ENCODE measurements around the gene LYL1. TPM values are rescaled to one million over a fixed set of nuclear protein-coding genes. Genes with fewer than 3 reads are reported as not detected.

Gene LYL1
- total RNA-seq, 2 experiments from 2014 or later = 3.3 to 3.8 TPM

- CTCF ChIA-PET = no interaction called here
- Mint-ChIP-seq H3K9me3 (ENCODE audit: insufficient read depth) (no peaks in the 10 kb centered on the region), H3K27ac (no peak overlapping the region), H3K4me1 (ENCODE audit: low read depth) (peaks cover 7% of the 10 kb centered on the region), H3K36me3 (ENCODE audit: low read depth) (peaks cover 21% of the 10 kb centered on the region), H3K4me3 (no peak overlapping the region), H3K27me3 (ENCODE audit: low read depth) (no peaks in the 10 kb centered on the region)
- no peak for ATAC-seq
- POLR2A ChIA-PET = interaction anchor here (0.6 to 0.8 kb wide), 2 partner anchors 14 kb away, joined by 3 read pairs; no protein-coding TSS in a partner anchor
- DNase-seq = no peak
Observed at GRCh38 chr19:13138171-13138915, 35.7 kb upstream of the LYL1 start.

DNA sequence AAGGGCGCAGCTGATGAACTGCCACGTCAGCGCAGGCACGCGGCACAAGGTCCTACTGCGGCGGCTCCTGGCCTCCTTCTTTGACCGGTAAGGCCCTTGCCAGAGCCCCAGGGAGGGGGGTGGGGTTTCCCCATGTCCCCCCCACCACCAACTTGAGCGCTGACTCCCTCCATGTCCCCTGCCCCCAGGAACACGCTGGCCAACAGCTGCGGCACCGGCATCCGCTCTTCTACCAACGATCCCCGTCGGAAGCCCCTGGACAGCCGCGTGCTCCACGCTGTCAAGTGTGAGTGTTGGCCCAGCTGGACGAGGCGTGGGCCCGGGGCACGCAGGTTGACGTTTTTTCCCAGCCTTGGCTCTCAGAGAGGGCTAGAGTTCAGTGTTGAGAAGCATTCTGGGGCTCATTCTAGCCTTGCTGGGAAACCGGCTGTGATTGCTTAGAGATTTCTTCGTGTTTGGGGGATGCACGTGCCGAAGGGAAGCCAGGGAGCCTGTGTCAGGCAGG is 34.7 kb upstream of the LYL1 start:
- ChIA-PET CTCF (interaction anchor here (1.2 kb wide), 1 partner anchor 33 kb away, joined by 3 read pairs; no protein-coding TSS in a partner anchor), POLR2A (interaction anchor here (1.3 kb wide), 1 partner anchor 15 kb away, joined by 4 read pairs; no protein-coding TSS in a partner anchor)
- Mint-ChIP-seq H3K9me3 (ENCODE audit: insufficient read depth) (no peaks in the 10 kb centered on the region), H3K4me3 (no peak overlapping the region), H3K27ac (no peak overlapping the region), H3K36me3 (ENCODE audit: low read depth) (peaks cover 25% of the 10 kb centered on the region), H3K27me3 (ENCODE audit: low read depth) (no peaks in the 10 kb centered on the region), H3K4me1 (ENCODE audit: low read depth) (peaks cover 17% of the 10 kb centered on the region)
- ATAC-seq = no peak
- DNase-seq = no peak

- ChIA-PET CTCF (interaction anchor here (1.0 kb wide), 1 partner anchor 170 kb away, joined by 4 read pairs; no protein-coding TSS in a partner anchor), POLR2A (no interaction called here)
- Mint-ChIP-seq H3K27ac (no peak overlapping the region), H3K4me1 (ENCODE audit: low read depth) (peaks cover 29% of the 10 kb centered on the region), H3K9me3 (ENCODE audit: insufficient read depth) (no peaks in the 10 kb centered on the region), H3K4me3 (no peak overlapping the region), H3K27me3 (ENCODE audit: low read depth) (no peaks in the 10 kb centered on the region), H3K36me3 (ENCODE audit: low read depth) (peaks cover 24% of the 10 kb centered on the region)
- DNase-seq (no peak), ATAC-seq (no peak)
Observed at GRCh38 chr19:13135068-13136062, 32.7 kb upstream of the LYL1 start.

DNA sequence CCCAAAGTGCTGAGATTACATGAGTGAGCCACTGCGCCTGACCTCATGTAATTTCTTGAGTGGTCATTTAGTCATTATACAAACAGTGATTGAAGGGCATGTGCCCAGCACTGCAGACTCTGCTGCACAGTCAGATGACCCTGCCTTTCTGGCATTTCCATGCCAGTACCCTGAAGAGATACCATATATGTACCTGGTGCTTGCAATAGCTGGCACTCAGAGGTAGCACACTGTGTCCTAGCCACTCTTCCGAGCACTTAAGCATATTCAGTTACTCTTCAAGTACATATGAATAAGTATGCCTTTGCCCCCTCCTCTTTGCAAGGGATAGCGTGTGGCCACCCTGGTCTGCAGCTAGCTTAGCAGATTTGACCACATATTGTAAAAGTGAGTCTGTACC is 32.0 kb upstream of the LYL1 start:
- Mint-ChIP-seq H3K4me1 (ENCODE audit: low read depth) (peaks cover 28% of the 10 kb centered on the region), H3K9me3 (ENCODE audit: insufficient read depth) (no peaks in the 10 kb centered on the region), H3K36me3 (ENCODE audit: low read depth) (peaks cover 22% of the 10 kb centered on the region), H3K27ac (no peak overlapping the region), H3K4me3 (no peak overlapping the region), H3K27me3 (ENCODE audit: low read depth) (no peaks in the 10 kb centered on the region)
- no peak for DNase-seq
- CTCF ChIA-PET = interaction anchor here (1.0 kb wide), 1 partner anchor 30 kb away, joined by 3 read pairs; no protein-coding TSS in a partner anchor
- POLR2A ChIA-PET = no interaction called here
- no peak for ATAC-seq

GRCh38 chr19:13133241-13133870 is 30.7 kb upstream of the LYL1 start:
- POLR2A ChIA-PET = interaction anchor here (1.1 to 1.8 kb wide), 5 partner anchors 12 to 29 kb away, joined by 3 to 15 read pairs (median 6); no protein-coding TSS in a partner anchor
- H3K4me3 Mint-ChIP-seq = no peak overlapping the region

GRCh38 chr19:13132471-13133180 is 30.0 kb upstream of the LYL1 start:
- no peaks in the 10 kb centered on the region for H3K27me3 Mint-ChIP-seq (ENCODE audit: low read depth)
- no peaks in the 10 kb centered on the region for H3K9me3 Mint-ChIP-seq (ENCODE audit: insufficient read depth)
- peak overlapping the region; percentile 19 for H3K4me3 Mint-ChIP-seq
- H3K4me1 Mint-ChIP-seq (ENCODE audit: low read depth) = peaks cover 34% of the 10 kb centered on the region
- peak; percentile 66 for DNase-seq
- ChIA-PET CTCF (interaction anchor here (0.9 to 2.4 kb wide), 7 partner anchors 18 to 167 kb away, joined by 3 to 11 read pairs (median 4); partner anchors contain the start of genes IER2 and STX10), POLR2A (interaction anchor here (0.7 to 1.8 kb wide), 10 partner anchors 9 to 35 kb away, joined by 3 to 15 read pairs (median 4); partner anchors contain the start of genes IER2, NACC1 and STX10)
- peaks cover 23% of the 10 kb centered on the region for H3K36me3 Mint-ChIP-seq (ENCODE audit: low read depth)
- H3K27ac Mint-ChIP-seq = peak overlapping the region; percentile 75
- ATAC-seq = peak; percentile 93

More at GRCh38 chr19:13133241-13133870, 30.7 kb upstream of the LYL1 start:
- Mint-ChIP-seq H3K9me3 (ENCODE audit: insufficient read depth) (no peaks in the 10 kb centered on the region), H3K4me1 (ENCODE audit: low read depth) (peaks cover 29% of the 10 kb centered on the region), H3K36me3 (ENCODE audit: low read depth) (peaks cover 21% of the 10 kb centered on the region), H3K27me3 (ENCODE audit: low read depth) (no peaks in the 10 kb centered on the region), H3K27ac (peak overlapping the region; percentile 75)
- DNase-seq (no peak), ATAC-seq (no peak)
- CTCF ChIA-PET = interaction anchor here (1.6 to 2.4 kb wide), 4 partner anchors 17 to 129 kb away, joined by 3 to 11 read pairs (median 6); partner anchors contain the start of genes IER2 and STX10

DNA sequence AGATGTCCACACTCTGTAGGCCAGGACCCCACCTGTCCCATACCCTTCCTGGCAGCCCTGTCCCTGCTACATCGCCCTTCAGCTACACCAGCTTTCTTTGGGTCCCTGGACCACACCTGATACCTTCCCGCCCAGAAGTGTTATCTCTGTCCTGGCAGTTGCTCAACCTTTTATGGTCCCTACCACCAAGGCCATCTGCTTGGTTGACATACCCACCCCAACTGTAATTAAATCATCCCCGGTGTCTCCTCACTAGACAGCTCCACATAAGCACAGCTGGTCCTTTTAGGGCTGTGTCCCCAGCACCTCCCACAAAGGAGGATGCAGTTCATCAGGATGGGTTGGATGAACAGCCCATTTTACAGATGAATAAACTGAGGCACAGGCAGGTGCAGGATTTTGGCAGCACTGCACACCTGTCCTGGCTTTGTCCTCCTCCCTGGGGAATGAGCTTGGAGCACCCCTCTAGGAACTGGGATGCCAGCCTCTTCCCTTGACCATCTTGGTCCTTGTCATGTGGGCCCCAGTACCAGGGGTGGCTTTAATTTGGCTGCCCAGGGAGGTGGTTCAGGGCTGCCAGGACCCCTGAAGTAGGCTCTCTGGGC is 28.3 kb upstream of the LYL1 start:
- ChIA-PET POLR2A (interaction anchor here (0.5 to 1.8 kb wide), 4 partner anchors 11 to 19 kb away, joined by 3 to 7 read pairs (median 4); partner anchors contain the start of genes IER2, NACC1 and STX10), CTCF (interaction anchor here (2.4 kb wide), 1 partner anchor 19 kb away, joined by 11 read pairs; the partner anchor contains the start of genes IER2 and STX10)
- H3K27me3 Mint-ChIP-seq (ENCODE audit: low read depth) = no peaks in the 10 kb centered on the region
- H3K4me3 Mint-ChIP-seq = no peak overlapping the region
- H3K27ac Mint-ChIP-seq = no peak overlapping the region
- H3K36me3 Mint-ChIP-seq (ENCODE audit: low read depth) = peaks cover 15% of the 10 kb centered on the region
- H3K9me3 Mint-ChIP-seq (ENCODE audit: insufficient read depth) = no peaks in the 10 kb centered on the region
- ATAC-seq (no peak), DNase-seq (no peak)
- H3K4me1 Mint-ChIP-seq (ENCODE audit: low read depth) = peaks cover 34% of the 10 kb centered on the region

GRCh38 chr19:13129384-13129783 is 26.7 kb upstream of the LYL1 start:
- ChIA-PET CTCF (interaction anchor here (0.8 kb wide), 1 partner anchor 25 kb away, joined by 4 read pairs; no protein-coding TSS in a partner anchor), POLR2A (interaction anchor here (0.9 to 1.8 kb wide), 3 partner anchors 23 to 223 kb away, joined by 3 to 5 read pairs (median 3); no protein-coding TSS in a partner anchor)
- Mint-ChIP-seq H3K4me1 (ENCODE audit: low read depth) (peaks cover 36% of the 10 kb centered on the region), H3K9me3 (ENCODE audit: insufficient read depth) (no peaks in the 10 kb centered on the region), H3K36me3 (ENCODE audit: low read depth) (peaks cover 10% of the 10 kb centered on the region), H3K4me3 (no peak overlapping the region), H3K27me3 (ENCODE audit: low read depth) (no peaks in the 10 kb centered on the region), H3K27ac (no peak overlapping the region)
- ATAC-seq (no peak), DNase-seq (no peak)

- ChIA-PET CTCF (interaction anchor here (1.2 to 2.0 kb wide), 2 partner anchors 24 to 35 kb away, joined by 6 to 7 read pairs; no protein-coding TSS in a partner anchor), POLR2A (interaction anchor here (1.8 kb wide), 1 partner anchor 24 kb away, joined by 5 read pairs; no protein-coding TSS in a partner anchor)
- Mint-ChIP-seq H3K36me3 (ENCODE audit: low read depth) (peaks cover 9% of the 10 kb centered on the region), H3K27ac (peak overlapping the region; percentile 25), H3K4me1 (ENCODE audit: low read depth) (peaks cover 39% of the 10 kb centered on the region), H3K9me3 (ENCODE audit: insufficient read depth) (no peaks in the 10 kb centered on the region), H3K27me3 (ENCODE audit: low read depth) (no peaks in the 10 kb centered on the region), H3K4me3 (no peak overlapping the region)
- ATAC-seq (no peak), DNase-seq (no peak)
Observed at GRCh38 chr19:13128583-13128982, 25.9 kb upstream of the LYL1 start.

Data from activated CD8-positive, alpha-beta T cell treated with anti-CD3 and anti-CD28 coated beads, Interleukin-2, amount 10 ng/mL, durations not matched to agents 7 days and 5 days (primary cell).